ENCODE data around the gene SLC2A8.

Gene SLC2A8, protein sequence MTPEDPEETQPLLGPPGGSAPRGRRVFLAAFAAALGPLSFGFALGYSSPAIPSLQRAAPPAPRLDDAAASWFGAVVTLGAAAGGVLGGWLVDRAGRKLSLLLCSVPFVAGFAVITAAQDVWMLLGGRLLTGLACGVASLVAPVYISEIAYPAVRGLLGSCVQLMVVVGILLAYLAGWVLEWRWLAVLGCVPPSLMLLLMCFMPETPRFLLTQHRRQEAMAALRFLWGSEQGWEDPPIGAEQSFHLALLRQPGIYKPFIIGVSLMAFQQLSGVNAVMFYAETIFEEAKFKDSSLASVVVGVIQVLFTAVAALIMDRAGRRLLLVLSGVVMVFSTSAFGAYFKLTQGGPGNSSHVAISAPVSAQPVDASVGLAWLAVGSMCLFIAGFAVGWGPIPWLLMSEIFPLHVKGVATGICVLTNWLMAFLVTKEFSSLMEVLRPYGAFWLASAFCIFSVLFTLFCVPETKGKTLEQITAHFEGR

DNA sequence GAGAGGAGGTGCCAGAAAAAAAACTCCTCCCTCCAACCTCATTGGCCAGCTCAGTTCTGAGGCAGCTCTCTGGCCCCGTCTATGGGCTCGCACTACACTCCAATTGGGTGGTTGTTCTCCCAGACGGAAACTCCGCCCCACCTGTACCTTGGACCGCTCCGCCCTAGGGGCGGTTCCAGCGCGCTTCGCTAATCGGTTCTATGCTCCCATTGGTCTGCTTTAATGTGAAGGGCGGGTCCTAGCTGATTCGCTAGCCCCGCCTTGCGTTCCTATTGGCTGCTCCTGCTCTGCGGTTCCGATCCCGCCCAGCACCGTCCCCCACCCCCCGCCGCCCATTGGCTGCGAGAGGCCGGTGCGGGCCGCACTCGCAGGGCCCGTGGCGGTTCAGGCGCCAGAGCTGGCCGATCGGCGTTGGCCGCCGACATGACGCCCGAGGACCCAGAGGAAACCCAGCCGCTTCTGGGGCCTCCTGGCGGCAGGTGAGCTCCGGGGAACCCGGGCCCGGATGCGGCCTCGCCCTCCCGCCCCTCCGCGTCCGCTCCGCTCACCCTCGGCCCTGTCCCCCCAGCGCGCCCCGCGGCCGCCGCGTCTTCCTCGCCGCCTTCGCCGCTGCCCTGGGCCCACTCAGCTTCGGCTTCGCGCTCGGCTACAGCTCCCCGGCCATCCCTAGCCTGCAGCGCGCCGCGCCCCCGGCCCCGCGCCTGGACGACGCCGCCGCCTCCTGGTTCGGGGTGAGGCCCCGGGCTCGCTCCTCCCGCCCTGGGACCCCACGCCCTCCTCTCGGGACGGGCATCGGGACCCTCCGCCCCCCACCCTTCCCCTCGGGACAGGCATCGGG is at the start of gene SLC2A8:
Gene SLC2A8 (plus strand): TSS at position 362 of the 838 bp plus-strand sequence. CDS start 62 bp downstream, at position 424.
- H3K9me3 ChIP-seq (ENCODE audit: control insufficient read depth, insufficient read depth, low read length): no peaks in the 10 kb centered on the region
- peak within 1 kb of the TSS; percentile 60 for H3K9ac ChIP-seq (ENCODE audit: low read depth, low read length)
- peaks cover 3% of the 10 kb centered on the region for H3K36me3 ChIP-seq (ENCODE audit: control insufficient read depth, insufficient read depth, low read length)
- H3K4me1 ChIP-seq (ENCODE audit: control insufficient read depth, insufficient read depth, low read length): peaks cover 4% of the 10 kb centered on the region
- peak within 1 kb of the TSS; percentile 76 for H3K4me3 ChIP-seq (ENCODE audit: low read depth, low read length)
- peaks cover 12% of the 10 kb centered on the region for H3K27me3 ChIP-seq (ENCODE audit: control insufficient read depth, insufficient read depth, low read length)

DNA sequence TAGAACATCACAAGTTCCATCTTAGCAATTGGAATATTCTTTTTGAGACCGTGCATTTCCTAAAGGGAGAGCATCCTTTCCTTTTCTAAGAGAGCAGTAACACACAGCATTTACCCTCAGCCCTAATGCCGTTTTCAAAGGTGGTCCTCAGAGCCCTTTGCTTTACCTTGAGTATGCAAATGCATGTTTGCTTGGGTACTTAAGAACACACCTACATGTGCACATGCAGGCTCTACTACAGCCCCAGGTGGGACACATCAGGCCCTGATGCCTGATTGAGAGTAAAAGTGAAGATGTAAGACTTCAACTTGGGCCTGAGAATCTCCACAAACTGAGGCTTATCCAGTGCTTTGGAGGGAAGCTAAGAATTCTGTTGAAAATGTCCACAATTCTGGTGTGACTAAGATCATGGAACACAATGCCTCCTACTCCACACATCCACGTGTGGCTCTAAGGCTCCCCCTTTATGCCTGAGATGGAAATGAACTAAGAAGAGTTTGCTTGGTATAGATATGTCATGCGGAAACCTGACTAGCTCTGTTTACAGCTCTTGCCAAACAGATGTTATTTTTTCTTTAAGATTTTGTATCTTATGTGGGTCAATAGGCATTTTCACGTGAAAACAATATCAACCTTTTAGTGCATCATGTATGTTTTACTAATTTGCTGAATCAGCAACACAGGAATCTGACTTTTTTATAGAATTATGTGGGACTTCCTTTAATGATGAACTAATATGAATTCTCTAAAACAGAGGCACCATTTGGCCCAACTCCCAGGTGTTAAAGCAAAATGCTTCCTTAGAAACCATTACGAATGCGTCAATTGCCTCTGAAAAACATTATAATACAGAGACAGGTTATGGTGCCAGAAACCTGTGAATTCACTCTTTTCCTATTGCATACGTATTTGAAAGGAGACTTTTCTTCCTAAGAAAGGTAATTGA is 48.9 kb upstream of the SLC2A8 start:
- Histone ChIP-seq H3K36me3 (ENCODE audit: control insufficient read depth, insufficient read depth, low read length) (peaks cover 2% of the 10 kb centered on the region), H3K4me3 (ENCODE audit: low read depth, low read length) (no peak overlapping the region), H3K4me1 (ENCODE audit: control insufficient read depth, insufficient read depth, low read length) (peaks cover 6% of the 10 kb centered on the region), H3K9me3 (ENCODE audit: control insufficient read depth, insufficient read depth, low read length) (no peaks in the 10 kb centered on the region), H3K27me3 (ENCODE audit: control insufficient read depth, insufficient read depth, low read length) (no peaks in the 10 kb centered on the region), H3K9ac (ENCODE audit: low read depth, low read length) (no peak overlapping the region)

GRCh38 chr9:127349483-127350113 is 47.4 kb upstream of the SLC2A8 start:
- Histone ChIP-seq H3K9ac (ENCODE audit: low read depth, low read length) (no peak overlapping the region), H3K4me1 (ENCODE audit: control insufficient read depth, insufficient read depth, low read length) (peaks cover 13% of the 10 kb centered on the region), H3K9me3 (ENCODE audit: control insufficient read depth, insufficient read depth, low read length) (no peaks in the 10 kb centered on the region), H3K4me3 (ENCODE audit: low read depth, low read length) (no peak overlapping the region), H3K36me3 (ENCODE audit: control insufficient read depth, insufficient read depth, low read length) (peaks cover 2% of the 10 kb centered on the region), H3K27me3 (ENCODE audit: control insufficient read depth, insufficient read depth, low read length) (no peaks in the 10 kb centered on the region)

GRCh38 chr9:127351182-127352166 is 45.5 kb upstream of the SLC2A8 start:
- Histone ChIP-seq H3K27me3 (ENCODE audit: control insufficient read depth, insufficient read depth, low read length) (no peaks in the 10 kb centered on the region), H3K9me3 (ENCODE audit: control insufficient read depth, insufficient read depth, low read length) (no peaks in the 10 kb centered on the region), H3K9ac (ENCODE audit: low read depth, low read length) (no peak overlapping the region), H3K4me1 (ENCODE audit: control insufficient read depth, insufficient read depth, low read length) (peaks cover 13% of the 10 kb centered on the region), H3K4me3 (ENCODE audit: low read depth, low read length) (no peak overlapping the region), H3K36me3 (ENCODE audit: control insufficient read depth, insufficient read depth, low read length) (peaks cover 2% of the 10 kb centered on the region)

GRCh38 chr9:127353882-127354281 is 43.1 kb upstream of the SLC2A8 start:
- no peak overlapping the region for H3K9ac ChIP-seq (ENCODE audit: low read depth, low read length)
- no peak overlapping the region for H3K4me3 ChIP-seq (ENCODE audit: low read depth, low read length)
- H3K9me3 ChIP-seq (ENCODE audit: control insufficient read depth, insufficient read depth, low read length): no peaks in the 10 kb centered on the region
- H3K27me3 ChIP-seq (ENCODE audit: control insufficient read depth, insufficient read depth, low read length): no peaks in the 10 kb centered on the region
- no peaks in the 10 kb centered on the region for H3K36me3 ChIP-seq (ENCODE audit: control insufficient read depth, insufficient read depth, low read length)
- peaks cover 6% of the 10 kb centered on the region for H3K4me1 ChIP-seq (ENCODE audit: control insufficient read depth, insufficient read depth, low read length)

- Histone ChIP-seq H3K9ac (ENCODE audit: low read depth, low read length) (no peak overlapping the region), H3K4me1 (ENCODE audit: control insufficient read depth, insufficient read depth, low read length) (peaks cover 6% of the 10 kb centered on the region), H3K4me3 (ENCODE audit: low read depth, low read length) (no peak overlapping the region), H3K27me3 (ENCODE audit: control insufficient read depth, insufficient read depth, low read length) (no peaks in the 10 kb centered on the region), H3K36me3 (ENCODE audit: control insufficient read depth, insufficient read depth, low read length) (no peaks in the 10 kb centered on the region), H3K9me3 (ENCODE audit: control insufficient read depth, insufficient read depth, low read length) (no peaks in the 10 kb centered on the region)
Observed at GRCh38 chr9:127356906-127357305, 40.1 kb upstream of the SLC2A8 start.

GRCh38 chr9:127358023-127358535 is 38.9 kb upstream of the SLC2A8 start:
- Histone ChIP-seq H3K9ac (ENCODE audit: low read depth, low read length) (no peak overlapping the region), H3K27me3 (ENCODE audit: control insufficient read depth, insufficient read depth, low read length) (no peaks in the 10 kb centered on the region), H3K4me3 (ENCODE audit: low read depth, low read length) (no peak overlapping the region), H3K4me1 (ENCODE audit: control insufficient read depth, insufficient read depth, low read length) (peaks cover 6% of the 10 kb centered on the region), H3K36me3 (ENCODE audit: control insufficient read depth, insufficient read depth, low read length) (no peaks in the 10 kb centered on the region), H3K9me3 (ENCODE audit: control insufficient read depth, insufficient read depth, low read length) (no peaks in the 10 kb centered on the region)

DNA sequence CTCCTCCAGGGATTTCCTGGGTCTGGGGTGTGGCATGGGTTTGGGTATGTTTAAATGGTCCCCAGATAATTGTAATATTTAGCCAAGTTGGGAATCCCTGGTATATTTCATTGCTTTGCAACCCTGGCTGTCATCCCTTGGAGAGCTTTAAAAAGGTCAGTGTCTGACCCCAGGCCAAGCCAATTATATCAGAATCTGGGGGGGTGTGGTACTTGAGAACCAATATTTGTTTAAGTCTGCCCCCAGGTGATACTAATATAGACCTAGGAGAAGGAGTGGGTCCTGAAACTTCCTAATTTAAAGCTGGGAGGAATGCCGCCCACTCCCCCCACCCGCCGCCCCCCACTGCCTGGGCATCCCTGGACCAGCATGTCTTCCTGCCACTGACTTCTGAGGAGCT is 38.2 kb upstream of the SLC2A8 start:
- H3K4me3 ChIP-seq (ENCODE audit: low read depth, low read length): no peak overlapping the region
- H3K27me3 ChIP-seq (ENCODE audit: control insufficient read depth, insufficient read depth, low read length): no peaks in the 10 kb centered on the region
- peaks cover under 1% of the 10 kb centered on the region for H3K4me1 ChIP-seq (ENCODE audit: control insufficient read depth, insufficient read depth, low read length)
- H3K9me3 ChIP-seq (ENCODE audit: control insufficient read depth, insufficient read depth, low read length): no peaks in the 10 kb centered on the region
- H3K9ac ChIP-seq (ENCODE audit: low read depth, low read length): no peak overlapping the region
- no peaks in the 10 kb centered on the region for H3K36me3 ChIP-seq (ENCODE audit: control insufficient read depth, insufficient read depth, low read length)

- H3K9ac ChIP-seq (ENCODE audit: low read depth, low read length): no peak overlapping the region
- no peaks in the 10 kb centered on the region for H3K27me3 ChIP-seq (ENCODE audit: control insufficient read depth, insufficient read depth, low read length)
- no peaks in the 10 kb centered on the region for H3K36me3 ChIP-seq (ENCODE audit: control insufficient read depth, insufficient read depth, low read length)
- H3K4me3 ChIP-seq (ENCODE audit: low read depth, low read length): no peak overlapping the region
- no peaks in the 10 kb centered on the region for H3K9me3 ChIP-seq (ENCODE audit: control insufficient read depth, insufficient read depth, low read length)
- H3K4me1 ChIP-seq (ENCODE audit: control insufficient read depth, insufficient read depth, low read length): no peaks in the 10 kb centered on the region
Observed at GRCh38 chr9:127360250-127360649, 36.7 kb upstream of the SLC2A8 start.

DNA sequence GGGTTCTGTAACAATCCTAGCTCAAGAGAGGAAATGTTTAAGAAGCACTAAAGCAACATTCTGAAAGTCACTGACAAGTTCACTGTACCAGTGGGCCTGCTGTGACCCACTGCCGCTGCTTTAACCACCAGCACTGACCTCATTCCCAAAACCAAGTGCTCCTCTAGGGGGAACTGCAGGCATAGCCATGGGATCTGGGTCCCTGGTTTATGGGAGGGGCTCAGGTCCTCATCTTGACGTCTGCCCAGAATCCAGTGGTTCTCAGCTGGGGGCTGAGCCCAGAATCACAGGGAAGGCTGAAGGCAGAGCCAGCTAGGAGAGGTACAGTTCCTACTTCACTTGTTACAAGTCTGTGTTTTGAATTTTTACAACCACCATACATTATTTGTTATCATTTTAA is 36.1 kb upstream of the SLC2A8 start:
- Histone ChIP-seq H3K36me3 (ENCODE audit: control insufficient read depth, insufficient read depth, low read length) (no peaks in the 10 kb centered on the region), H3K27me3 (ENCODE audit: control insufficient read depth, insufficient read depth, low read length) (no peaks in the 10 kb centered on the region), H3K4me1 (ENCODE audit: control insufficient read depth, insufficient read depth, low read length) (no peaks in the 10 kb centered on the region)

More for the DNA sequence above, 36.1 kb upstream of the SLC2A8 start:
- Histone ChIP-seq H3K4me3 (ENCODE audit: low read depth, low read length) (no peak overlapping the region), H3K9ac (ENCODE audit: low read depth, low read length) (no peak overlapping the region), H3K9me3 (ENCODE audit: control insufficient read depth, insufficient read depth, low read length) (no peaks in the 10 kb centered on the region)
